ENCODE data around the gene KLHL28. TPM values are rescaled to one million over a fixed set of nuclear protein-coding genes. Genes with fewer than 3 reads are reported as not detected.
A peak's percentile ranks its signal among the peaks of the same experiment; 100 is the strongest.

Gene KLHL28
- total RNA-seq, 4 donors from 2014 or later: 7.6 to 10.8 (median 8.9) TPM

- no peaks in the 10 kb centered on the region for H3K9me3 ChIP-seq
- H3K27me3 ChIP-seq: peaks cover 0 to 9% (median 3%) of the 10 kb centered on the region in 4 donors
- peak overlapping the region; percentile 67 to 73 (median 69) for H3K4me3 ChIP-seq
- H3K27ac ChIP-seq (replicated peaks in 1 of 4): peak overlapping the region; percentile 18 to 57 (median 42)
- TF ChIP-seq POLR2AphosphoS5 (IDR thresholded peaks at IDR 0.05) (no peak), EP300 (IDR thresholded peaks at IDR 0.05) (no peak), POLR2A (IDR thresholded peaks at IDR 0.05; ENCODE audit: low read depth) (no peak)
- TF ChIP-seq, protein P1, sequence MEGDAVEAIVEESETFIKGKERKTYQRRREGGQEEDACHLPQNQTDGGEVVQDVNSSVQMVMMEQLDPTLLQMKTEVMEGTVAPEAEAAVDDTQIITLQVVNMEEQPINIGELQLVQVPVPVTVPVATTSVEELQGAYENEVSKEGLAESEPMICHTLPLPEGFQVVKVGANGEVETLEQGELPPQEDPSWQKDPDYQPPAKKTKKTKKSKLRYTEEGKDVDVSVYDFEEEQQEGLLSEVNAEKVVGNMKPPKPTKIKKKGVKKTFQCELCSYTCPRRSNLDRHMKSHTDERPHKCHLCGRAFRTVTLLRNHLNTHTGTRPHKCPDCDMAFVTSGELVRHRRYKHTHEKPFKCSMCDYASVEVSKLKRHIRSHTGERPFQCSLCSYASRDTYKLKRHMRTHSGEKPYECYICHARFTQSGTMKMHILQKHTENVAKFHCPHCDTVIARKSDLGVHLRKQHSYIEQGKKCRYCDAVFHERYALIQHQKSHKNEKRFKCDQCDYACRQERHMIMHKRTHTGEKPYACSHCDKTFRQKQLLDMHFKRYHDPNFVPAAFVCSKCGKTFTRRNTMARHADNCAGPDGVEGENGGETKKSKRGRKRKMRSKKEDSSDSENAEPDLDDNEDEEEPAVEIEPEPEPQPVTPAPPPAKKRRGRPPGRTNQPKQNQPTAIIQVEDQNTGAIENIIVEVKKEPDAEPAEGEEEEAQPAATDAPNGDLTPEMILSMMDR (IDR thresholded peaks at IDR 0.05): no peak
- peaks cover 5 to 21% (median 18%) of the 10 kb centered on the region in 4 donors for H3K4me1 ChIP-seq
- WGBS: 35% methylated on average over 15 of the region's 69 CpGs
- intact Hi-C loops (cut with DNase I): loop anchor here (5.0 to 10.0 kb wide), 3 partner anchors 50 to 360 kb away; partner anchors contain the start of genes KLHL28, PRPF39 and TOGARAM1
- no peaks in the 10 kb centered on the region for H3K36me3 ChIP-seq
- DNase-seq (ENCODE audit: extremely low spot score): no peak
Observed at GRCh38 chr14:44912041-44912869, 49.5 kb downstream of the KLHL28 start.

GRCh38 chr14:44910821-44911220, 50.9 kb downstream of the KLHL28 start:
- Histone ChIP-seq H3K27me3 (peaks cover 0 to 9% (median 3%) of the 10 kb centered on the region in 4 donors), H3K36me3 (peaks cover 0 to under 1% (median 0%) of the 10 kb centered on the region in 4 donors), H3K27ac (replicated peaks in 1 of 4) (no peak overlapping the region), H3K9me3 (no peaks in the 10 kb centered on the region), H3K4me1 (peaks cover 5 to 21% (median 18%) of the 10 kb centered on the region in 4 donors), H3K4me3 (no peak overlapping the region)
- WGBS: 67% methylated on average over 2 of the region's 2 CpGs
- TF ChIP-seq POLR2A (IDR thresholded peaks at IDR 0.05; ENCODE audit: low read depth) (no peak), POLR2AphosphoS5 (IDR thresholded peaks at IDR 0.05) (no peak), EP300 (IDR thresholded peaks at IDR 0.05) (no peak)
- TF ChIP-seq, protein P1 (IDR thresholded peaks at IDR 0.05): no peak
- intact Hi-C loops (cut with DNase I): loop anchor here (5.0 to 10.0 kb wide), 3 partner anchors 51 to 361 kb away; partner anchors contain the start of genes KLHL28, PRPF39 and TOGARAM1
- no peak for DNase-seq (ENCODE audit: extremely low spot score)

DNA sequence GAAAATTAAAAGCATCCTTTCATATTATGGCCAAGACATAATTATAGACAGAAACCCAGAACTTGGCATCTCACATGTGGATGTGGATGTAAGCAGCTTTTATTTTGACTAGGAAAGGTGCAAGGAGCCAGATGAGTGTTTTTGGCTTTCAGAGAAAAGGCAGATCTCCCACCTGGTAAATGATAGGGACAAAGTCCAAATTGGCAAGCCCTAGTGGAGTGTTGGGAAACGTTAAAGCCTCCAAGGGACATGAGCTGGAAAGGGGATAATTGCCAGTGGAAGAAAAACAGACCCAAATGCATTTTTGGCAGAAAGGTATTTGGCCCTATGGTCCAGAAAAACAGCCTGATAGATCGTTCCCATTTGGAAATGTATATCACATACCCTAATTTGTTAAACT, 60.1 kb downstream of the KLHL28 start:
- H3K27ac ChIP-seq (replicated peaks in 1 of 4): peak overlapping the region; percentile 1 to 42 (median 23)
- H3K27me3 ChIP-seq: no peaks in the 10 kb centered on the region
- intact Hi-C loops (cut with DNase I): no loop called here
- no peak for DNase-seq (ENCODE audit: extremely low spot score)
- no peak for TF ChIP-seq EP300 (IDR thresholded peaks at IDR 0.05)
- TF ChIP-seq POLR2AphosphoS5 (IDR thresholded peaks at IDR 0.05): no peak
- 46% methylated on average over 2 of the region's 2 CpGs for WGBS
- no peak overlapping the region for H3K4me3 ChIP-seq
- H3K4me1 ChIP-seq: peaks cover 14 to 46% (median 43%) of the 10 kb centered on the region in 4 donors
- H3K36me3 ChIP-seq: peaks cover 6 to 15% (median 12%) of the 10 kb centered on the region in 4 donors
- no peaks in the 10 kb centered on the region for H3K9me3 ChIP-seq

- Histone ChIP-seq H3K4me1 (peaks cover 21 to 59% (median 50%) of the 10 kb centered on the region in 4 donors), H3K27me3 (no peaks in the 10 kb centered on the region), H3K36me3 (no peaks in the 10 kb centered on the region), H3K9me3 (no peaks in the 10 kb centered on the region), H3K4me3 (peak overlapping the region; percentile 83 to 94 (median 90)), H3K27ac (replicated peaks in 1 of 4) (peak overlapping the region; percentile 97 to 100 (median 100))
- no peak for DNase-seq (ENCODE audit: extremely low spot score)
- intact Hi-C loops (cut with DNase I): loop anchor here (5.0 kb wide), 2 partner anchors 64 to 239 kb away; partner anchors contain the start of genes FANCM, KLHL28 and TOGARAM1
- TF ChIP-seq, protein P1 (IDR thresholded peaks at IDR 0.05): no peak
- TF ChIP-seq POLR2AphosphoS5 (IDR thresholded peaks at IDR 0.05) (no peak), EP300 (IDR thresholded peaks at IDR 0.05) (no peak), POLR2A (IDR thresholded peaks at IDR 0.05; ENCODE audit: low read depth) (no peak)
- 27% methylated on average over 6 of the region's 6 CpGs for whole genome bisulfite sequencing
Observed at GRCh38 chr14:44898551-44898950, 63.2 kb downstream of the KLHL28 start.

- Histone ChIP-seq H3K36me3 (no peaks in the 10 kb centered on the region), H3K9me3 (no peaks in the 10 kb centered on the region), H3K27me3 (no peaks in the 10 kb centered on the region), H3K4me1 (peaks cover 21 to 59% (median 48%) of the 10 kb centered on the region in 4 donors), H3K27ac (replicated peaks in 1 of 4) (peak overlapping the region; percentile 97 to 100 (median 100)), H3K4me3 (peak overlapping the region; percentile 83 to 94 (median 90))
- TF ChIP-seq, protein P1 (IDR thresholded peaks at IDR 0.05): peak in 1 of 3 experiments; percentile 3
- TF ChIP-seq POLR2A (IDR thresholded peaks at IDR 0.05; ENCODE audit: low read depth): no peak
- TF ChIP-seq EP300 (IDR thresholded peaks at IDR 0.05): no peak
- TF ChIP-seq POLR2AphosphoS5 (IDR thresholded peaks at IDR 0.05): peak in 1 of 2 donors; percentile 34
- 4% methylated on average over 5 of the region's 13 CpGs for WGBS
- peak; percentile 93 for DNase-seq (ENCODE audit: extremely low spot score)
- intact Hi-C loops (cut with DNase I): loop anchor here (5.0 kb wide), 2 partner anchors 65 to 240 kb away; partner anchors contain the start of genes FANCM, KLHL28 and TOGARAM1
Observed at GRCh38 chr14:44897845-44898151, 63.9 kb downstream of the KLHL28 start.

Measured in esophagus muscularis mucosa (tissue), 4 donors.